ENCODE results near the gene MAPK9.

MAPK9 gene

GRCh38 chr5:180303226-180304015, 11.5 kb upstream of the MAPK9 start:
- H4K91ac ChIP-seq (ENCODE audit: low read depth, low read length, poor library complexity) = no peak overlapping the region
- H2BK12ac ChIP-seq (ENCODE audit: low read length) = no peak overlapping the region
- no peak overlapping the region for H3K9ac ChIP-seq (ENCODE audit: low read depth, low read length, poor library complexity)
- no peak overlapping the region for H3K4me2 ChIP-seq (ENCODE audit: insufficient read depth, low read length, poor library complexity, severe bottlenecking)
- no peak overlapping the region for H2BK5ac ChIP-seq (ENCODE audit: low read length)
- no peaks in the 10 kb centered on the region for H3K79me1 ChIP-seq (ENCODE audit: low read depth, low read length)
- H3K4me1 ChIP-seq (ENCODE audit: control insufficient read depth in 2 of 2, insufficient read depth in 1 of 2, low read depth in 1 of 2, low read length in 2 of 2) = no peaks in the 10 kb centered on the region
- H3K9me3 ChIP-seq (replicated peaks in 1 of 2; ENCODE audit: control insufficient read depth in 2 of 2, insufficient read depth in 1 of 2, low read depth in 1 of 2, low read length in 2 of 2) = peaks cover 0 to 4% of the 10 kb centered on the region in 2 donors
- no peak overlapping the region for H2BK15ac ChIP-seq (ENCODE audit: low read length)
- no peak overlapping the region for H3K27ac ChIP-seq (replicated peaks; ENCODE audit: low read length)
- no peaks in the 10 kb centered on the region for H3K27me3 ChIP-seq (ENCODE audit: control insufficient read depth in 3 of 3, insufficient read depth in 3 of 3, low read depth in 1 of 3, low read length in 3 of 3)
- H3K4ac ChIP-seq (ENCODE audit: low read length) = no peak overlapping the region
- WGBS, 2 donors (ENCODE audit: extremely low coverage in 2 of 2, insufficient read length in 2 of 2, insufficient replicate concordance in 1 of 2) = no CpG with 5 or more reads among the region's 17 CpGs
- H2AK5ac ChIP-seq (ENCODE audit: low read depth, low read length) = no peak overlapping the region
- H3K14ac ChIP-seq (ENCODE audit: low read length) = no peak overlapping the region
- no peak overlapping the region for H2BK120ac ChIP-seq (ENCODE audit: low read depth, low read length)
- H3K4me3 ChIP-seq (ENCODE audit: low read length in 2 of 2) = no peak overlapping the region
- H3K18ac ChIP-seq (ENCODE audit: low read length) = no peak overlapping the region
- H3K23ac ChIP-seq (ENCODE audit: low read depth, low read length, poor library complexity) = no peak overlapping the region
- peaks cover 27 to 53% of the 10 kb centered on the region in 2 donors for H3K36me3 ChIP-seq (replicated peaks in 1 of 2; ENCODE audit: control insufficient read depth in 2 of 2, insufficient read depth in 2 of 2, low read length in 2 of 2)
- DNase-seq (ENCODE audit: low spot score) = no peak
- H4K8ac ChIP-seq (ENCODE audit: low read depth, low read length) = no peak overlapping the region
- H2AFZ ChIP-seq (ENCODE audit: low read length) = no peak overlapping the region

- H3K27me3 ChIP-seq (ENCODE audit: control insufficient read depth in 3 of 3, insufficient read depth in 3 of 3, low read depth in 1 of 3, low read length in 3 of 3) = no peaks in the 10 kb centered on the region
- H3K79me1 ChIP-seq (ENCODE audit: low read depth, low read length) = no peaks in the 10 kb centered on the region
- H2AK5ac ChIP-seq (ENCODE audit: low read depth, low read length) = no peak overlapping the region
- no peak overlapping the region for H3K14ac ChIP-seq (ENCODE audit: low read length)
- peaks cover 0 to 4% of the 10 kb centered on the region in 2 donors for H3K9me3 ChIP-seq (replicated peaks in 1 of 2; ENCODE audit: control insufficient read depth in 2 of 2, insufficient read depth in 1 of 2, low read depth in 1 of 2, low read length in 2 of 2)
- no peak overlapping the region for H3K9ac ChIP-seq (ENCODE audit: low read depth, low read length, poor library complexity)
- H3K23ac ChIP-seq (ENCODE audit: low read depth, low read length, poor library complexity) = no peak overlapping the region
- no peak overlapping the region for H3K18ac ChIP-seq (ENCODE audit: low read length)
- no peak overlapping the region for H2AFZ ChIP-seq (ENCODE audit: low read length)
- peaks cover 27 to 49% of the 10 kb centered on the region in 2 donors for H3K36me3 ChIP-seq (replicated peaks in 1 of 2; ENCODE audit: control insufficient read depth in 2 of 2, insufficient read depth in 2 of 2, low read length in 2 of 2)
- H2BK5ac ChIP-seq (ENCODE audit: low read length) = no peak overlapping the region
- H2BK15ac ChIP-seq (ENCODE audit: low read length) = no peak overlapping the region
- no peak overlapping the region for H2BK120ac ChIP-seq (ENCODE audit: low read depth, low read length)
- no peak for DNase-seq (ENCODE audit: low spot score)
- no peaks in the 10 kb centered on the region for H3K4me1 ChIP-seq (ENCODE audit: control insufficient read depth in 2 of 2, insufficient read depth in 1 of 2, low read depth in 1 of 2, low read length in 2 of 2)
- no CpG with 5 or more reads among the region's 10 CpGs for WGBS, 2 donors (ENCODE audit: extremely low coverage in 2 of 2, insufficient read length in 2 of 2, insufficient replicate concordance in 1 of 2)
- H3K4ac ChIP-seq (ENCODE audit: low read length) = no peak overlapping the region
- H3K4me3 ChIP-seq (ENCODE audit: low read length in 2 of 2) = no peak overlapping the region
- no peak overlapping the region for H4K91ac ChIP-seq (ENCODE audit: low read depth, low read length, poor library complexity)
- no peak overlapping the region for H4K8ac ChIP-seq (ENCODE audit: low read depth, low read length)
- H3K27ac ChIP-seq (replicated peaks; ENCODE audit: low read length) = no peak overlapping the region
- no peak overlapping the region for H2BK12ac ChIP-seq (ENCODE audit: low read length)
- no peak overlapping the region for H3K4me2 ChIP-seq (ENCODE audit: insufficient read depth, low read length, poor library complexity, severe bottlenecking)
These were observed 10.4 kb upstream of the MAPK9 start for GRCh38 chr5:180302256-180302655.

- Histone ChIP-seq H2AFZ (ENCODE audit: low read length) (no peak overlapping the region), H2BK15ac (ENCODE audit: low read length) (no peak overlapping the region), H3K4me1 (ENCODE audit: control insufficient read depth in 2 of 2, insufficient read depth in 1 of 2, low read depth in 1 of 2, low read length in 2 of 2) (no peaks in the 10 kb centered on the region), H3K23ac (ENCODE audit: low read depth, low read length, poor library complexity) (no peak overlapping the region), H2BK5ac (ENCODE audit: low read length) (no peak overlapping the region), H4K91ac (ENCODE audit: low read depth, low read length, poor library complexity) (no peak overlapping the region), H3K9ac (ENCODE audit: low read depth, low read length, poor library complexity) (no peak overlapping the region), H2AK5ac (ENCODE audit: low read depth, low read length) (no peak overlapping the region), H3K27ac (replicated peaks; ENCODE audit: low read length) (no peak overlapping the region), H2BK120ac (ENCODE audit: low read depth, low read length) (no peak overlapping the region), H3K4ac (ENCODE audit: low read length) (no peak overlapping the region), H3K14ac (ENCODE audit: low read length) (peak overlapping the region; percentile 10), H3K36me3 (replicated peaks in 1 of 2; ENCODE audit: control insufficient read depth in 2 of 2, insufficient read depth in 2 of 2, low read length in 2 of 2) (peaks cover 26 to 43% of the 10 kb centered on the region in 2 donors), H3K79me1 (ENCODE audit: low read depth, low read length) (no peaks in the 10 kb centered on the region), H2BK12ac (ENCODE audit: low read length) (no peak overlapping the region), H3K4me2 (ENCODE audit: insufficient read depth, low read length, poor library complexity, severe bottlenecking) (no peak overlapping the region), H3K18ac (ENCODE audit: low read length) (no peak overlapping the region), H4K8ac (ENCODE audit: low read depth, low read length) (no peak overlapping the region), H3K4me3 (ENCODE audit: low read length in 2 of 2) (no peak overlapping the region), H3K9me3 (replicated peaks in 1 of 2; ENCODE audit: control insufficient read depth in 2 of 2, insufficient read depth in 1 of 2, low read depth in 1 of 2, low read length in 2 of 2) (peaks cover 0 to 5% of the 10 kb centered on the region in 2 donors), H3K27me3 (ENCODE audit: control insufficient read depth in 3 of 3, insufficient read depth in 3 of 3, low read depth in 1 of 3, low read length in 3 of 3) (no peaks in the 10 kb centered on the region)
- DNase-seq (ENCODE audit: low spot score) = no peak
- WGBS, 2 donors (ENCODE audit: extremely low coverage in 2 of 2, insufficient read length in 2 of 2, insufficient replicate concordance in 1 of 2) = no CpG with 5 or more reads among the region's 4 CpGs
These were observed 9.4 kb upstream of the MAPK9 start for GRCh38 chr5:180301253-180301652.

GRCh38 chr5:180299526-180299925, 7.6 kb upstream of the MAPK9 start:
- H2BK15ac ChIP-seq (ENCODE audit: low read length) = no peak overlapping the region
- H4K91ac ChIP-seq (ENCODE audit: low read depth, low read length, poor library complexity) = no peak overlapping the region
- H3K4ac ChIP-seq (ENCODE audit: low read length) = no peak overlapping the region
- H3K9ac ChIP-seq (ENCODE audit: low read depth, low read length, poor library complexity) = no peak overlapping the region
- H3K4me1 ChIP-seq (ENCODE audit: control insufficient read depth in 2 of 2, insufficient read depth in 1 of 2, low read depth in 1 of 2, low read length in 2 of 2) = no peaks in the 10 kb centered on the region
- no peak overlapping the region for H2AK5ac ChIP-seq (ENCODE audit: low read depth, low read length)
- H3K79me1 ChIP-seq (ENCODE audit: low read depth, low read length) = peaks cover 2% of the 10 kb centered on the region
- H2AFZ ChIP-seq (ENCODE audit: low read length) = no peak overlapping the region
- no CpG with 5 or more reads among the region's 3 CpGs for WGBS, 2 donors (ENCODE audit: extremely low coverage in 2 of 2, insufficient read length in 2 of 2, insufficient replicate concordance in 1 of 2)
- no peak overlapping the region for H3K23ac ChIP-seq (ENCODE audit: low read depth, low read length, poor library complexity)
- no peak overlapping the region for H2BK120ac ChIP-seq (ENCODE audit: low read depth, low read length)
- no peak overlapping the region for H2BK12ac ChIP-seq (ENCODE audit: low read length)
- no peak overlapping the region for H3K4me2 ChIP-seq (ENCODE audit: insufficient read depth, low read length, poor library complexity, severe bottlenecking)
- no peak for DNase-seq (ENCODE audit: low spot score)
- no peak overlapping the region for H4K8ac ChIP-seq (ENCODE audit: low read depth, low read length)
- H3K4me3 ChIP-seq (ENCODE audit: low read length in 2 of 2) = no peak overlapping the region
- no peak overlapping the region for H3K27ac ChIP-seq (replicated peaks; ENCODE audit: low read length)
- no peak overlapping the region for H3K18ac ChIP-seq (ENCODE audit: low read length)
- peaks cover 27 to 33% of the 10 kb centered on the region in 2 donors for H3K36me3 ChIP-seq (replicated peaks in 1 of 2; ENCODE audit: control insufficient read depth in 2 of 2, insufficient read depth in 2 of 2, low read length in 2 of 2)
- no peak overlapping the region for H3K14ac ChIP-seq (ENCODE audit: low read length)
- peaks cover 0 to 2% (median 0%) of the 10 kb centered on the region in 3 experiments for H3K27me3 ChIP-seq (ENCODE audit: control insufficient read depth in 3 of 3, insufficient read depth in 3 of 3, low read depth in 1 of 3, low read length in 3 of 3)
- H2BK5ac ChIP-seq (ENCODE audit: low read length) = no peak overlapping the region
- H3K9me3 ChIP-seq (replicated peaks in 1 of 2; ENCODE audit: control insufficient read depth in 2 of 2, insufficient read depth in 1 of 2, low read depth in 1 of 2, low read length in 2 of 2) = peaks cover 0 to 8% of the 10 kb centered on the region in 2 donors
